Epithelial cell of proximal tubule (primary cell): ENCODE results near the gene PRPS1. TPM values are rescaled to one million over a fixed set of nuclear protein-coding genes. Genes with fewer than 3 reads are reported as not detected.

Source experiments
- DNase-seq: peaks from one replicate; pipeline ENCODE4 v3.0.0-alpha.2; 2011; ENCODE audit warnings: low read depth
- H3K4me3 ChIP-seq: 2 replicates; pipeline ENCODE4 v1.5.1; 2011; ENCODE audit warnings: low read depth, mild to moderate bottlenecking, low read length
- CTCF ChIP-seq: conservative IDR thresholded peaks from 2 replicates; pipeline ENCODE4 v1.5.1; 2012; ENCODE audit warnings: low read depth, mild to moderate bottlenecking, low read length
- total RNA-seq: library from RNA; depleted of rRNA; stranded (reverse); fragments of >200 nt; gene quantifications from 2 replicates; pipeline ENCODE4 v1.2.3, GENCODE V29; 2015

Gene PRPS1
- total RNA-seq: 36.3 and 40.5 TPM in 2 replicates

- no peak for TF ChIP-seq CTCF
- DNase-seq: peak; percentile 59
- peak within 1 kb of the TSS; percentile 62 for H3K4me3 ChIP-seq
These were observed at the start of gene PRPS1 for GRCh38 chrX:107627838-107628661. Gene PRPS1 (plus strand): TSS chrX:107628510. CDS start chrX:107628629, 119 bp downstream.

DNA sequence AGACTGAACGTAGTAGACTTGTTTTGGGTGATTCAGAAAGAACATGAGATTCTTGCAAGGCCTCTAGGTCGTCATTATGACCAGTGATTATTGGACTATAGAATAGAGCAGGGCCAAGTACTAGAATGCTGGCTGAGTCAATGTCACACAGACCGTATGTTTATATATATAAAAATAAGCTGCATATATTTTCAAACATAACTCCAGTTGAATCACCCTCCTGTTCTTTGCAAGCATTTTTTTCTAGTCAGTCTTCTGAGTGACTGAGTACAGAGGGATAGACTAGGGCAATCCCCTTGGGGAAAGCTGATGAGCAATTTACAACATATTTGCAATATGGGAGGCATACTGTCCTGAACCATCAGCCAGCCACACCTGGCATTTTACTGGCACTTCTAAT lies 48.4 kb upstream of the PRPS1 start:
- H3K4me3 ChIP-seq: no peak overlapping the region
- DNase-seq: no peak
- TF ChIP-seq CTCF: no peak

DNA sequence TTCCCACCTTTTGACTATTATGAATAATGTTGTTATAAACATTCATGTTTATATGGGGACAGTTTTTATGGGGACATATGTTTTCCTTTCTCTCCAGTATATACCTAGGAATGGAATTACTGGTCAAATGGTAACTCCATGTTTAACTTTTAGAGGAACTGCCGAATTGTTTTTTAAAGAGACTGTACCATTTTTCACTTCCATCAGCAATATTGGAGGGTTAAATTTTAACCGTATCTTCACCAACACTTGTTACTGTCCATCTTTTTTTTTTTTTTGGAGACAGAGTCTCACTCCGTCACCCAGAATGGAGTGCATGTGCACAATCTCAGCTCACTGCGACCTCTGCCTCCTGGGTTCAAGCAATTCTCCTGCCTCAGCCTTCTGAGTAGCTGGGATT lies 46.4 kb upstream of the PRPS1 start:
- H3K4me3 ChIP-seq: no peak overlapping the region
- no peak for DNase-seq
- no peak for TF ChIP-seq CTCF

DNA sequence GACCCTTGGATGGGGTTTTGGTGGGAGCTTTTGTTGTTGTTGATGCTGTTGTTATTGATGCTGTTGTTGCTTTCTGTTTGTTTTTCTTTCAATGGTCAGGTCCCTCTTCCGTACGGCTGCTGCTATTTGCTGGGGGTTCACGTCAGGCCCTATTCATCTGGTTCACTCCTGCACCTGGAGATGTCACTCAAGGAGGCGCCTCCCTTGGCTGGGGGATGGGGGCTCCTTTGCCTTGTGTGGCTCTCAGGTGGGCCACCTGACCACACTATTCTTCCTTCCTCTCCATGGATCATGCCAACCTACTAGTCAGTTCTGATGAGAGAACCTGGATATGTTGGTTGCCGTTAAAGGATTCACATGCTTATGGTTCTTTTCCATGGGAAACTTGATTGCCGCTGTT lies 39.1 kb upstream of the PRPS1 start:
- H3K4me3 ChIP-seq: no peak overlapping the region
- no peak for TF ChIP-seq CTCF
- DNase-seq: no peak

- DNase-seq: no peak
- TF ChIP-seq CTCF: no peak
- no peak overlapping the region for H3K4me3 ChIP-seq
These were observed 31.7 kb upstream of the PRPS1 start for GRCh38 chrX:107596651-107597050.

DNA sequence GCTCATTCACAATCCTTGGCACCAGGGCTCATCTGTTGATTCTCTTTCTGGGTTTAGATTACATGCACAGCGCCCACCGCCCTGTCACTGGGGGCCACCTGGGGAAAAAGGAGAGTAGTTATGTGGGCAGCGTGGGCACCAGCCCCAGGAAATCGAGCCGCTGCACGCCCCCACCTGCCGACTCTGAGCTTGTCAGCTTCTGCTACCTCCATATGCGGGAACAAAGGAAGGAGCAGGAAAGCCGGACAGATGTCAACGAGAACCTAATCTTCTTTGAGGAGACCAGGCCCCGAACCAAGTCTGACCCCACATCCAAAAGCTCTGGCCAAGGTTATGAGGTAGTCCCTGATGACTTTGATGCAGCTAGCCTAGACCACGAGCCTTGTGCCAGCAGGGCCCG lies 31.0 kb upstream of the PRPS1 start:
- no peak for TF ChIP-seq CTCF
- DNase-seq: no peak
- H3K4me3 ChIP-seq: no peak overlapping the region

GRCh38 chrX:107597791-107598190 lies 30.5 kb upstream of the PRPS1 start:
- H3K4me3 ChIP-seq: no peak overlapping the region
- TF ChIP-seq CTCF: no peak
- DNase-seq: no peak
